T-helper 1 cell treated with Interleukin-12 subunit alpha and Interleukin-12 subunit beta and Interleukin-4 antibody, amounts not matched to agents 30 μg/mL and 1 μg/mL, for 36 hours (primary cell): Measurements from ENCODE around the gene SSC5D.

Experiments used
- H3K27ac Mint-ChIP-seq: one replicate; pipeline ENCODE4 v1.8.0; 2021; ENCODE audit warnings: mild to moderate bottlenecking, mixed read lengths
- H3K27me3 Mint-ChIP-seq: one replicate; pipeline ENCODE4 v1.8.0; 2021; ENCODE audit warnings: low read depth, mixed read lengths
- H3K36me3 Mint-ChIP-seq: one replicate; pipeline ENCODE4 v1.8.0; 2021; ENCODE audit warnings: low read depth, mixed read lengths
- H3K4me1 Mint-ChIP-seq: one replicate; pipeline ENCODE4 v1.8.0; 2021; ENCODE audit warnings: low read depth, mixed read lengths
- H3K4me3 Mint-ChIP-seq: one replicate; pipeline ENCODE4 v1.8.0; 2021; ENCODE audit warnings: mild to moderate bottlenecking, moderate library complexity, mixed read lengths
- H3K9me3 Mint-ChIP-seq: one replicate; pipeline ENCODE4 v1.8.0; 2021; ENCODE audit warnings: mixed read lengths

SSC5D gene

DNA sequence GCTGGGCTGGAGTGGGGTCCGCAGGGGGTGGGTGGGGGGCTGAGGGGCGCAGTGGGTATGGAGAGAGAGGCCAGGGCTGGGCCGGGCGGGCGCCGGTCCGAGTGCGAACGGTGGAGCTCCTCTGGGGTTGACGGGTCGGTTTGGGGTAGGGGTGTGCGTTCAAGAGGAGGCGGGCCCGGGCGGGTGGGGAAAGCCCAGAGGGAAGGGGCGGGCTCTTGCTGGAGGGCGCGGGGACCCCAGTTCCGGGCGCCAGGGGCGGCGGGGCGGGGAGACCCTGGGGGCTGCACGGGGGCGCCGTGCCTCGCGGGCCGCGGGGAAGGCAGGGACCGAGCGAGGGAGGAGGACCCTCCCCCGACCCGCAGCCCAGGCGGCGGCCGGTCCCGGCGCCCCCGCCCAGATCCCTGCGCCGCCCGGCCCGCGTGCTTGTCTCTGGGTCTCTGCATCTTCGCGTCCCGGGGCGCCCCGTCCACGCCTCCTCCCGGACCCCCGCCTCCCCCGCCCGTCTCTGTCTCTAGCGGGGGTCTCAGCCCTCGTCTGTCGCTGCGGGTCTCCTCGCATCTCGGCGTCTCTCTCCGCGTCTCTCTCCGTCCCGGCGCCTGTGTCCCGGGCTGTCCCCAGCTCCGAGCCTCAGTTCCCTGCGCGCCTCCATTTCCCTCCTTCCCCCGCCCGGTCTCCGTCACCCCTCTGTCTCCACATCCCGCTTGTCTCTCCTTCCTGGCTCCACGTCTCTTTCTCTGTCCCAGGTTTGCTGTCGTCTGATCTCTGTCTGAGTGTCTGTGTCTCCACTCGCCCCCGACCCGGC, 36.9 kb upstream of the SSC5D start:
- Mint-ChIP-seq H3K4me3 (peak overlapping the region; percentile 15), H3K4me1 (peaks cover 4% of the 10 kb centered on the region), H3K9me3 (no peaks in the 10 kb centered on the region), H3K27me3 (peaks cover 36% of the 10 kb centered on the region), H3K36me3 (peaks cover 3% of the 10 kb centered on the region), H3K27ac (no peak overlapping the region)

GRCh38 chr19:55451965-55452748, 36.1 kb upstream of the SSC5D start:
- Mint-ChIP-seq H3K9me3 (no peaks in the 10 kb centered on the region), H3K36me3 (peaks cover 3% of the 10 kb centered on the region), H3K4me3 (no peak overlapping the region), H3K27me3 (peaks cover 36% of the 10 kb centered on the region), H3K27ac (no peak overlapping the region), H3K4me1 (peaks cover 4% of the 10 kb centered on the region)

- Mint-ChIP-seq H3K27ac (no peak overlapping the region), H3K4me1 (peaks cover 4% of the 10 kb centered on the region), H3K36me3 (peaks cover 3% of the 10 kb centered on the region), H3K9me3 (no peaks in the 10 kb centered on the region), H3K4me3 (no peak overlapping the region), H3K27me3 (peaks cover 36% of the 10 kb centered on the region)
These were observed 35.4 kb upstream of the SSC5D start for GRCh38 chr19:55452749-55453346.

GRCh38 chr19:55453511-55454260, 34.5 kb upstream of the SSC5D start:
- no peaks in the 10 kb centered on the region for H3K9me3 Mint-ChIP-seq
- H3K27ac Mint-ChIP-seq: peak overlapping the region; percentile 10
- peaks cover 36% of the 10 kb centered on the region for H3K27me3 Mint-ChIP-seq
- peaks cover 4% of the 10 kb centered on the region for H3K4me1 Mint-ChIP-seq
- H3K36me3 Mint-ChIP-seq: peaks cover 3% of the 10 kb centered on the region
- no peak overlapping the region for H3K4me3 Mint-ChIP-seq

DNA sequence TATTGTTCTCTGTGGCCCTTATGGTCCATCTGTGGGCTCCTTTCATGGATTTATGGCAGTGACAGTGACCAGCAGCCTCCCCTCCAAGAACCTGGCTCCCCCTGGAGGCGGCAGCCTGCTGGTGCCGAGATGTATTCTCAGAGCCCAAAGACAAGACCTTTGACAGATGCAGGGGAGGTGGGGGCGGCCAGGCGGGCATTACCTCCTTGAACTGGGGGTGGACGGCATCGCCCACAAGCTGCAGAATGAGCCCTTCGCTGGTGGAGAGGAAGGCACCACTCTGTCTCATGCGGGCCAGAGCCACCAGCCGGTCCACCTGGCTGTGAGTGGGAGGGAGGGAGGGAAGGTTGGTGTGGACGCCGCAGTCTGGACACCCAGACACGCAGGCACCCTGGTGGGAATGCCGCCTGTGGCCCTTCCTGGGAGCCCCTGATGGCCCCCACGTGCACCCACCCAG, 33.4 kb upstream of the SSC5D start:
- H3K4me1 Mint-ChIP-seq: peaks cover 4% of the 10 kb centered on the region
- H3K4me3 Mint-ChIP-seq: no peak overlapping the region
- peaks cover 36% of the 10 kb centered on the region for H3K27me3 Mint-ChIP-seq
- H3K36me3 Mint-ChIP-seq: peaks cover 3% of the 10 kb centered on the region
- no peaks in the 10 kb centered on the region for H3K9me3 Mint-ChIP-seq
- no peak overlapping the region for H3K27ac Mint-ChIP-seq

DNA sequence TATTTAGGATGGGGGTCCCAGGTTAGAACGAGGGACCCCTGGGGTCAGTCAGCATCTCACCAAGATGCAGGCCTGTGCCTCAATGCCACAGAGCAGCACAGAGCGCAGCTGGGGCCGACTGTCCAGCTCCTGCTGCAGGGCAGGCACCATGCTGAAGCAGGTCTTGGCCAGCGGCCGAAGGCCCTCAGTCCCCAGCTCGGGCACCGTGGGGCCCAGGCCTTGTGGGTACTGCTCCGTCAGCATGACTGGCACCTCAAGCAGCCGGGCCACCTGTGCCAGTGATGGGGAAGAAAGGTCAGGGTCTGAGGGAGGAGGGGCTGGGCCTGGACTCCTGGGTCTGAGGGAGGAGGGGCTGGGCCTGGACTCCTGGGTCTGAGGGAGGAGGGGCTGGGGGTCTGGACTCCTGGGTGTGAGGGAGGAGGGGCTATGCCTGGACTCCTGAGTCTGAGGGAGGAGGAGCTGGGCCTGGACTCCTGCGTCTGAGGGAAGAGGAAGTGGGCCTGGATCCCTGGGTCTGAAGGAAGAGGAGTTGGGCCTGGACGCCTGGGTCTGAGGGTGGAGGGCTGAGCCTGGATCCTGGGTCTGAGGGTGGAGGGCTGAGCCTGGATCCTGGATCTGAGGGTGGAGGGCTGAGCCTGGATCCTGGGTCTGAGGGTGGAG, 32.5 kb upstream of the SSC5D start:
- Mint-ChIP-seq H3K4me3 (no peak overlapping the region), H3K27ac (no peak overlapping the region), H3K9me3 (no peaks in the 10 kb centered on the region)

DNA sequence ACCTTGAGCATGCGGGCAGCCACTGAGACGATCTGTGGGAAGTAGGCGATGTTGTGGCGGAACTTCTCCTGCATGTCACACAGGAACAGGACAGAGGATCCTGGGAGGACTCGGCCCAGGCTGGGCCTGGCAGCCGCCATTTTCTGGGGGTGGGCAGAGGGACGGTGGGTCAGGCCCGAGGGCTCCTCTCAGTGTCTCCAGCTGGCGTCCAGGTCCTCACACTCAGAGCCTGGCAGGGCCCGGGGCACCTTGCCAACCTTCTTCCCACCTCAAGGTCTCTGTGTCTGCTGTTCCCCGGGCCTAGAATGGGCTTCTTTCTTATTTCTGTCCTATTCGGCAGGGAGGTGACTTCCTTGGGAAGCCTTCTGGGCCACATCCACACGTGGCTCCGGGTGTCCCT, 31.9 kb upstream of the SSC5D start:
- Mint-ChIP-seq H3K4me1 (peaks cover 8% of the 10 kb centered on the region), H3K36me3 (peaks cover 3% of the 10 kb centered on the region), H3K27me3 (peaks cover 27% of the 10 kb centered on the region), H3K4me3 (no peak overlapping the region), H3K9me3 (no peaks in the 10 kb centered on the region), H3K27ac (no peak overlapping the region)

More for the DNA sequence above, 32.5 kb upstream of the SSC5D start:
- H3K27me3 Mint-ChIP-seq: peaks cover 31% of the 10 kb centered on the region
- peaks cover 5% of the 10 kb centered on the region for H3K4me1 Mint-ChIP-seq
- peaks cover 3% of the 10 kb centered on the region for H3K36me3 Mint-ChIP-seq

- Mint-ChIP-seq H3K36me3 (peaks cover 3% of the 10 kb centered on the region), H3K4me1 (peaks cover 13% of the 10 kb centered on the region), H3K4me3 (no peak overlapping the region), H3K9me3 (no peaks in the 10 kb centered on the region), H3K27ac (no peak overlapping the region), H3K27me3 (peaks cover 21% of the 10 kb centered on the region)
These were observed 30.4 kb upstream of the SSC5D start for GRCh38 chr19:55457683-55458457.

DNA sequence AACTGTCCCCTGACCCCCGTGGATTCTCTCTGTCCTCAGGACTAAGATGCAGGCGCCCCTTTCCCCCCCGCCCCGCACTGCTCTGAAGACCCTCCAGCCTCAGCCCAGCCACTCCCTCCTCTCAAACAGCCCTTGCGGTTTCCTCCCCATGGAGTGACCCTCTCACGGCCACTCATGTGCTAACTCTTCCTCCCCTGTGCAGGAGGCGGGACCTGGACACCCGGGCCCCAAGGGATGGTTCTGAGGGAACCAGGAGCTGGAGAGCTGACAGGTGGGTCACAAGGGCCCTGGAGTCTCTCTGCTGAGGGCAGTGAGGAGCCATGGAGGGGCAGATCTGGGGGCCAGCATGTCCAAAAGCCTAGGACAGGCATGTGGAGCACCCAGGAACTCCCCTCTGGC, 28.7 kb upstream of the SSC5D start:
- H3K4me3 Mint-ChIP-seq: no peak overlapping the region
- no peak overlapping the region for H3K27ac Mint-ChIP-seq
- no peaks in the 10 kb centered on the region for H3K36me3 Mint-ChIP-seq

GRCh38 chr19:55459950-55460657, 28.1 kb upstream of the SSC5D start:
- H3K27ac Mint-ChIP-seq: no peak overlapping the region
- H3K36me3 Mint-ChIP-seq: no peaks in the 10 kb centered on the region
- peaks cover 4% of the 10 kb centered on the region for H3K27me3 Mint-ChIP-seq
- H3K9me3 Mint-ChIP-seq: no peaks in the 10 kb centered on the region
- peaks cover 11% of the 10 kb centered on the region for H3K4me1 Mint-ChIP-seq
- H3K4me3 Mint-ChIP-seq: peak overlapping the region; percentile 86

More for the DNA sequence above, 28.7 kb upstream of the SSC5D start:
- H3K9me3 Mint-ChIP-seq: no peaks in the 10 kb centered on the region
- H3K4me1 Mint-ChIP-seq: peaks cover 11% of the 10 kb centered on the region
- H3K27me3 Mint-ChIP-seq: peaks cover 7% of the 10 kb centered on the region

GRCh38 chr19:55460670-55461258, 27.5 kb upstream of the SSC5D start:
- H3K36me3 Mint-ChIP-seq: no peaks in the 10 kb centered on the region
- peak overlapping the region; percentile 86 for H3K4me3 Mint-ChIP-seq
- peak overlapping the region; percentile 36 for H3K27ac Mint-ChIP-seq
- peaks cover 11% of the 10 kb centered on the region for H3K4me1 Mint-ChIP-seq
- H3K27me3 Mint-ChIP-seq: peaks cover 4% of the 10 kb centered on the region
- no peaks in the 10 kb centered on the region for H3K9me3 Mint-ChIP-seq

DNA sequence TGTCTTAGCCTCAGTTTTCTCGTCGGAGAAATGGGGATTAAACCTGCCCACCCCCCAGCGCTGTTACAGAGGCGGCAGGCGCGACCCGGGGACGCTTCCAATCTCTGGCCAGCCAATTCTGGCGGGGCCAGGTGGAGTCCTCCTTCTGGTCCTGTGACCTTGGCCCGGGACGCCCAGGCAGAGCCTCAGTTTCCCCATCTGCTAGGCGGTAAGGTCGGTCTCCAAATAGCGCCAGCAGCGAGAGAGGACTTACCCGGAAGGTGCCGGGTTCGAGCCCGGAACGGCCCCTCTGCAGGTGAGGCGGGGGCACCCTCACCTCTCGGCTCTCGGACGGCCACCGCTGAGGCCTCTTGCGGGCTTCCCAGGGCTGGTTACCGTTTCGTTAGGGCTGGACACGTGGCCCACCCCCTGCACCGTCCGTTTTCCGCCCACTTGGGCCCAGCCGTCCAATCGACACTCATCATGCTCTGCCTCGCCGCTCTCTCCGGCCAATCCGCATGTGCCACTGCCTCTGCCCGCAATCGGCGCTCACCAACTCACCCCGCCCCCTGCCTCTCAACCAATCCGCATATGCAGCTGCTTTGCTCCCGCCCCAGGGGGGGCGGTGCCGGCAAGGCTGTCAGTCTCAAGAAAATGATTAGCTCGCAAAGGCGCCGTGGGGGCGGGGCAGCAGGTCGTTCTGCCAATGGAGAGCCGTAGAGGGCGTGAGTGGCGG, 26.8 kb upstream of the SSC5D start, which contains the start of gene ISOC2:
ISOC2 (minus strand) TSS at position 384 of the 715 bp plus-strand sequence. CDS start 5,156 bp downstream, outside the sequence.
- peaks cover 11% of the 10 kb centered on the region for H3K4me1 Mint-ChIP-seq
- no peaks in the 10 kb centered on the region for H3K9me3 Mint-ChIP-seq
- H3K4me3 Mint-ChIP-seq: peak within 1 kb of the TSS; percentile 86
- no peaks in the 10 kb centered on the region for H3K36me3 Mint-ChIP-seq
- peaks cover 10% of the 10 kb centered on the region for H3K27me3 Mint-ChIP-seq
- H3K27ac Mint-ChIP-seq: peak within 1 kb of the TSS; percentile 85
